DMS 273 treated with DMSO at 0.1 percent for 48 hours (cell line): Measurements from ENCODE around the gene SPAAR.
"Not testable (repeated sequence)": the region's sequence is repeated elsewhere in the genome, so short reads cannot be mapped to it uniquely, and the experiment has no call there.

Experiments
- DNase-seq: peaks from one replicate; lab custom pipeline; 2025; lab: John Stamatoyannopoulos, UW

Gene SPAAR

GRCh38 chr9:35909274-35909673, at the start of gene SPAAR:
TSS of gene SPAAR (plus strand) at chr9:35909490. CDS start at chr9:35910464, 974 bp downstream.
- DNase-seq: no peak

GRCh38 chr9:35859990-35860339, 49.3 kb upstream of the SPAAR start:
- DNase-seq: no peak

- DNase-seq: no peak
Measured at GRCh38 chr9:35861161-35861897, 48.0 kb upstream of the SPAAR start.

- DNase-seq: no peak
Measured at GRCh38 chr9:35862328-35862727, 47.0 kb upstream of the SPAAR start.

GRCh38 chr9:35863583-35863982, 45.7 kb upstream of the SPAAR start:
- DNase-seq: no peak

- DNase-seq: no peak
Measured at GRCh38 chr9:35864695-35865255, 44.5 kb upstream of the SPAAR start.

- no peak for DNase-seq
Measured at GRCh38 chr9:35867538-35867937, 41.8 kb upstream of the SPAAR start.

- DNase-seq: no peak
Measured at GRCh38 chr9:35868933-35869332, 40.4 kb upstream of the SPAAR start.

- no peak for DNase-seq
Measured at GRCh38 chr9:35869621-35870216, 39.6 kb upstream of the SPAAR start.

- no peak for DNase-seq
Measured at GRCh38 chr9:35870351-35870923, 38.9 kb upstream of the SPAAR start, which contains the start of gene OR13J1. TSS of gene OR13J1 (minus strand) at chr9:35870401. CDS start at chr9:35870401, 0 bp downstream.

GRCh38 chr9:35871545-35871944, 37.7 kb upstream of the SPAAR start:
- no peak for DNase-seq

GRCh38 chr9:35872505-35872904, 36.8 kb upstream of the SPAAR start:
- no peak for DNase-seq

GRCh38 chr9:35882263-35882848, 26.9 kb upstream of the SPAAR start:
- DNase-seq: no peak

- no peak for DNase-seq
Measured at GRCh38 chr9:35882996-35883395, 26.3 kb upstream of the SPAAR start.

GRCh38 chr9:35884908-35885307, 24.4 kb upstream of the SPAAR start:
- not testable (repeated sequence) for DNase-seq

GRCh38 chr9:35891646-35892045, 17.6 kb upstream of the SPAAR start:
- no peak for DNase-seq

- no peak for DNase-seq
Measured at GRCh38 chr9:35892051-35892450, 17.2 kb upstream of the SPAAR start.

- no peak for DNase-seq
Measured at GRCh38 chr9:35896570-35896969, 12.7 kb upstream of the SPAAR start.

- not testable (repeated sequence) for DNase-seq
Measured at GRCh38 chr9:35897376-35898099, 11.8 kb upstream of the SPAAR start.

- no peak for DNase-seq
Measured at GRCh38 chr9:35898337-35898736, 11.0 kb upstream of the SPAAR start.

GRCh38 chr9:35899021-35899420, 10.3 kb upstream of the SPAAR start:
- DNase-seq: no peak

- no peak for DNase-seq
Measured at GRCh38 chr9:35903049-35903448, 6.2 kb upstream of the SPAAR start.
